ENCODE measurements around the gene ALAS1.

GRCh38 chr3:52221563-52222318, 23.8 kb downstream of the ALAS1 start:
- TF ChIP-seq CTCF (IDR thresholded peaks at IDR 0.05), result no peak
- no peak for TF ChIP-seq POLR2A (IDR thresholded peaks at IDR 0.05)
- TF ChIP-seq POLR2AphosphoS5 (IDR thresholded peaks at IDR 0.05), result no peak
